Dermis blood vessel endothelial cell (primary cell): ENCODE data around the gene UPF1. TPM values are rescaled to one million over a fixed set of nuclear protein-coding genes. Genes with fewer than 3 reads are reported as not detected.

Source experiments
- DNase-seq: peaks from one replicate; pipeline ENCODE4 v3.0.0; 2010
- total RNA-seq: library from RNA; depleted of rRNA; stranded (reverse); fragments of >200 nt; gene quantifications from 2 replicates; pipeline ENCODE4 v1.2.3, GENCODE V29; 2014

The UPF1 gene
- total RNA-seq, 1 donor from 2014 or later, result 100 TPM

DNA sequence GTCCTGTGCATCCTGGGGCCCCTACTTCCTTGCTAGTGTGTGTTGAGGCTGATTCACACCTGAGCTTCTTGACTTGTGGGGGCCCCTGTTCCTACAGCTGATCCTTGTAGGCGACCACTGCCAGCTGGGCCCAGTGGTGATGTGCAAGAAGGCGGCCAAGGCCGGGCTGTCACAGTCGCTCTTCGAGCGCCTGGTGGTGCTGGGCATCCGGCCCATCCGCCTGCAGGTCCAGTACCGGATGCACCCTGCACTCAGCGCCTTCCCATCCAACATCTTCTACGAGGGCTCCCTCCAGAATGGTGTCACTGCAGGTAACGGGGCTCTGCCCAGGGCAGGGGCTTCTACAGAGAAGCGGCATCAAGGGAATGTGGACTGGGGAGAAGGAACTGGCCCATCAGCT, 25.5 kb downstream of the UPF1 start:
- DNase-seq, result no peak

DNA sequence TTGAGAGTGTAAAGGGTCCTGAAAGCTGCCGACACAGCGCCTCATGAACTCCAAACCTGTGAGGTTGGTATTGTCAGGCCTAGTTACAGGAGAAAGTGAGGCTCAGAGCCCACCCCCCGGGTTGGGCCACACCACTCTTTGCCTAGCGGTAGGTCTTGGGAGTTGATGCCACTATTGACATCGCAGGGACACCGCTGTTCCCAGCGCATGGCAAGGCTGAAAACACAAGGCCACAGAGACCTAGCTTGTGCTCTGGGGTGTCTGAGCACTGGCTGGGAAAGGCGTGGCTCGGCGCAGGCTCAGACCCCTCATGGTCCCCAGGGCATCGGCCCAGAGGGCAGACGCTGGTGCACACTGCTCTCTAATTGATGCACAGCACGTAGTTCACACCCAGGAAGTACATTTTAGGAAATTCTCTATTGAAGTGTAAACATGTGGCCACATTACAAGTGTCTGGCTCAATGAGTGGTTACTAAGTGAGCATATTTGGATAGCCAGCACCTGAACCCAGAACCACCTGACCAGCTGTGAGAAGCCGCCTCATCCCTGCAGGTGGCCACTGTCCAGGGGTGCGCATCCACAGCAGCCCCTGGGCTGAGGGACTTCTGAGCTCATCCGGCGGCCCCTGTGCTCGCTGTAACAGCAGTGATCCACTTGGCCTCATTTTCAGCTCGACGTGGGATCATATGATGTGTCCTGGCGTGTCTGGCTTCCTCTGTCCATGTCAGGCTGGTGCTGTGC, 27.3 kb downstream of the UPF1 start:
- DNase-seq, result peak; percentile 19

DNA sequence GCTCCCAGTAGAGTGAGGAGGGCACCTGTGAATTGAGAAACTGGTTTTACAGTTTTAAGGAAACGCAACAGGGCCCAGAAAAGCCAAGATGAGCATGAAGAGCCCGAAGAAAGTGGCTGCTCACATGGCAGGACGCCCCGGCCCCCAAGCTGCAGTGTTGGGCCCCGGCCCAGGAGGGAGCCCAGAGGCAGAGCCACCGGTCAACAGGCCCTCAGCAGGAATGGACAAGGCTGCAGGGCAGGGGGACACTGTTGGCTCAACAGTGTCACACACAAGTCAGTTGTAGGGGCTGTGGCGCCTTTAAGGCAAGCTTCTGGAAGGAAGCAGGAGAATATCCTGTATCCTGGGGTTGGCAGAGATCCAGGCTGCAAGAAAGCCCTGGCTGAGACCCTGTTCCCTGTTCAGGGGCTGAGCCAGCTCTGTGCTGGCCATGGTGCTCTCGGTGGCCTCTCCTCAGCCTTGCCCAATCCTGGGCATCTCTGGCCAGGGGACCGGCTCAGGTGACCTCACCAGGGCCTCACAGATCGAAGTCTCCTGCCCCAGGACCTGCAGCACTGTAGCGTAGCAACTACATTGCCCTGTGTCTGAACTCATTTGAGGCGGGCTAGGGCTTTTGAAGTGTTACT, 28.0 kb downstream of the UPF1 start:
- DNase-seq, result peak; percentile 88

- DNase-seq, result no peak
Observed at GRCh38 chr19:18860302-18860700, 28.5 kb downstream of the UPF1 start.

GRCh38 chr19:18860725-18861124, 29.0 kb downstream of the UPF1 start:
- no peak for DNase-seq

- DNase-seq, result no peak
Observed at GRCh38 chr19:18861235-18861634, 29.5 kb downstream of the UPF1 start.

- DNase-seq, result no peak
Observed at GRCh38 chr19:18861917-18862316, 30.2 kb downstream of the UPF1 start.

- DNase-seq, result no peak
Observed at GRCh38 chr19:18862976-18863842, 31.4 kb downstream of the UPF1 start.

DNA sequence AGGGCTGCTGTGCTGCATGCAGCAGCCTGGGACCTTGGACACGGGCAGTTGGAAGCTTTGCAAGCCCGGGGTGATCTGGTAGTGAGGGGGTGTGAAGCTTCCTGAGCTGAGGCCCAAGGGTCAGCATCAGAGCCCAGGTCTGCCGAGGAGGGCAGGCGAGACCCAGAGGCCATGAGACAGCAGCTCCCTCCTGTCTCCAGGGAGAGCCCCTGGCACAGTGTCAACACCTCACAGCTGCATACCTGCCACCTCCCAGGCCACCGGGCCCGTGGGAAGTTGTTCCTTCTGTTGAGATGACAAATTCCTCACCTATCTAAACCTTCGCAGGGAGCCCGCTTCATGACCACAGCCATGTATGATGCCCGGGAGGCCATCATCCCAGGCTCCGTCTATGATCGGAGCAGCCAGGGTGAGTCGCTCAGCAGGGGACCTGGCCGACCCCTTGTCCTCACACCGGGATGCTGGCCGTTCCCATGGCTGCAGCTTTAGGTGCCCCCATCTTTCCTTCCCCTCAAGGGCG, 32.1 kb downstream of the UPF1 start:
- DNase-seq, result no peak

DNA sequence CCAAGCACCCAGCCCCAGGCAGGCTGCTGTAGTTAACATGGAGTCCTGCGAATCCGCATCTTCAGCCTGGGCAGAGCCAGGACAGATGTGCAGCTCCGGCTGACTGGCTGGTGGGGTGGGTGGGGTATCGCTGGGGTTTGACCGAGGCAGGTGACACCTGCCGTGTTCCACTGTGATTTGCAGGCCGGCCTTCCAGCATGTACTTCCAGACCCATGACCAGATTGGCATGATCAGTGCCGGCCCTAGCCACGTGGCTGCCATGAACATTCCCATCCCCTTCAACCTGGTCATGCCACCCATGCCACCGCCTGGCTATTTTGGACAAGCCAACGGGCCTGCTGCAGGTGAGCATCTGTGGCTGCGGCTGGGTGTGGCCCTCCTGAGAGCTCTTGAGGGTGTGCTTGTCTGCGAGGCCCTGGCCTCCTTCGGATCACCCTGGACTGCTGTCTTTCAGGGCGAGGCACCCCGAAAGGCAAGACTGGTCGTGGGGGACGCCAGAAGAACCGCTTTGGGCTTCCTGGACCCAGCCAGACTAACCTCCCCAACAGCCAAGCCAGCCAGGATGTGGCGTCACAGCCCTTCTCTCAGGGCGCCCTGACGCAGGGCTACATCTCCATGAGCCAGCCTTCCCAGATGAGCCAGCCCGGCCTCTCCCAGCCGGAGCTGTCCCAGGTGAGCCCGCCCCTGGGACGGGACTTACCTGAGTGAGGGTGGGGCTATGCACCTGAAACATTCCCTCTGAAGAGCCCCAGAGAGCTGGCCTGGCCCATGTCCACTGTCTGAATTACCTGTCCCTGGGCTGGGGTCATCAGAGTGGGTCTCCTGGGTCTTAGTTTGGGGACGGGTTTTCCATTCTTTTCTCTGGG, 33.6 kb downstream of the UPF1 start:
- no peak for DNase-seq

DNA sequence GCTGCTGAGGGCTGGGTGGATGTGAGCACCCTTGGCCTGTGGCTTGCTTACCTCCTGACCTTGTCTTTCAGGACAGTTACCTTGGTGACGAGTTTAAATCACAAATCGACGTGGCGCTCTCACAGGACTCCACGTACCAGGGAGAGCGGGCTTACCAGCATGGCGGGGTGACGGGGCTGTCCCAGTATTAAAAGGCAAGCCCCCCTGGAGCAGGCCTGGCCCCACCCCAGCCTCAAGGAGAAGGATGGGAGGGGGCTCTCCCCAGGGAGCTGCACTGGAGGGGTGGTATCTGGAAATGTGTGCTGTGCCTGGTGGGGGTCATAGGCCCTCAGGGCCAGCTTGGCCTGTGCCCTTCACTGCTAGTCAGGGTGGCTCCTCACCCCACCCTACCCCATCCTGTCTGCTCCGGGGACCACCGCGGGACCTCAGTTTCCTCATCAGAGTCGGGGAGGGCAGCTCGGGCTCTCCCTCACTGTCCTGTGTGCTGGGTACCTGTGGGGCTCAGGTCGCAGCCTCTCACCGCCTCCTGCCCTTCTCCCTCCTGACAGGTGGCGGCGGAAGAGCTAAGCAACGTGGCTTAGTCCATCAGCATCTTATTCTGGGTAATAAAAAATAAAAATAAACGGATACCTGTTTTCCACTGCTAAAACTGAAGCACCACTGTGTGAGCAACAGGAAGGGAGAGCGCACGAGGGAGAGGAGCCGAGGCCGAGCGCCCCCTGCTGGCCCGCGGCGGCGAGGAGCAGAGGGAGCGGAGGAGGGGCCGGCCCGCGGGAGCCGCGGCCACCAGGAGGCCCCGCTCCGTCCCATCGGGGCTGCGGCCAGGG, 34.4 kb downstream of the UPF1 start:
- DNase-seq, result peak; percentile 81

DNA sequence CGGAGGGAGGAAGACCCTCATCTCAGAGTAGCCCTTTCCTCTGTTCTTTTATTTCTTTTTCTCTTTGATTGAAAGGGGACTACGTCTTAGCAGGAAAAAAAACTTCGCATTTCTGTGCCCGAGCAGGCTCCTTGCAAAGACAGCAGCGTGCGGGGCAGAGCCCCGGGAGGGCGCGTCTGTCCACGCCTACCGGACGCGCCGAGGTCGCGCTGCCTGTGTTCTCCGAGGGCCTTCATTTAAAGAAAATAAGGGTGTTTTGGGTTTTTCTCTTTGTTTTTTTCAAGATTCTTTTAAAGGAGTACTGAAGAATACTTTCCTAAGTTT, 35.0 kb downstream of the UPF1 start:
- no peak for DNase-seq

GRCh38 chr19:18867199-18867598, 35.4 kb downstream of the UPF1 start:
- DNase-seq, result no peak

GRCh38 chr19:18867751-18868150, 36.0 kb downstream of the UPF1 start:
- no peak for DNase-seq

- DNase-seq, result peak; percentile 11
Observed at GRCh38 chr19:18868380-18869022, 36.7 kb downstream of the UPF1 start.

GRCh38 chr19:18869023-18869618, 37.4 kb downstream of the UPF1 start:
- DNase-seq, result peak; percentile 52

DNA sequence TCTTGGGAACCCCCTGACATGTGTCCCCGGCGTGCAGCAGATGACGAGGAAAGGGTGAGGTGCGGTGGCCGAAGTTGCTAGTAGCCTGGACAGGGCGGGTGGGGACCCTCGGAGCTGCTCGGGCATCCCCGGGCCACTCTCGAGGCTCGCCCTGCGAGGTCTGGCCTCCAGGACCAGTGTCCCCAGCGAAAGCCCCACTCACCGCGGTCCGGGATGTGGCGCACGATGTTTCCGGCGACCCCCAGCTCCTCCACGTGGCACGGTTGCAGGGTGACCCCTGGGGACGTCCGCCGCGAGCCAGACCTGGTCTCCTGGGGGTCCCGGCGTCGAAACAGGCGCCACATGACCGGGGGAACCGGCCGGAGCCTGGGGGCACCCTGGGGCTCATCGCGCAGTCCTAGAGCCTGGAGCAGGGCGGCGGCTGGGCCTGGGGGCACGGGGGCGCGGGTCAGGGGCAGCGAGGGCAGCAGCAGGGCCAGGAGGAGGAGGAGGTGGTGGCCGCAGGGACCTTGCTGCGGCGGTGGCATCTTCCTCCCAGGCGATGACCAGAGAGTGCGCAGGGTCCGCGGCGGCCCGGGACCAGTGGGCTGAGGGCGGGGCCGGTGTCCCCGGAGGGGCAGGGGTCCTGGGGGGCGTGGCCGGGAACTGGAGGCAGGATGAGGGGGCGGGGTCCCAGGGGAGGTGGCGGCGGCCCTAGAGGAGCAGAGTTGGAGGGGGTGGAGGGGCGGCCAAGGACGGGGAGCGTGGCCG, 38.2 kb downstream of the UPF1 start:
- DNase-seq, result no peak

GRCh38 chr19:18870531-18871172, 38.9 kb downstream of the UPF1 start:
- no peak for DNase-seq

DNA sequence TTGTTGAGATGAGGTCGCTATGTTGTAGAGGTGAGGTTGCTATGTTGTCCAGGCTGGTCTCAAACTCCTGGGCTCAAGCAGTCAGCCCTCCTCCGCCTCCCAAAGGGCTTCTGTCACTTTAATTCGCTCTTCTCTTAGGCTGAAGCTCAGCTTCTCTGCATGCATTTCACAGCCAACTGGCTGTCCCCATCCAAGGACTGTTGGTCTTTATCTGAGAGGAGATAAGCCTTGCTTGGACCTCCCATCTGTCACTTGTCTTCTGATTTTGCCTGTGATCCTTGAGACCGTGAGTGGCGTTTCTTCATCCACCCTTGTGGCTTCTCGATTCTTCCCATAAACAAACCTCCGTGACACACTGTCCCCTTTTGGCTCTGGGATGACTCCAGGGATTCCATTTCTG, 39.8 kb downstream of the UPF1 start:
- DNase-seq, result no peak
